ENCODE results near the gene NXPH4. TPM values are rescaled to one million over a fixed set of nuclear protein-coding genes. Genes with fewer than 3 reads are reported as not detected.

Gene NXPH4
- total RNA-seq, 1 donor from 2014 or later, result 82.8 TPM

DNA sequence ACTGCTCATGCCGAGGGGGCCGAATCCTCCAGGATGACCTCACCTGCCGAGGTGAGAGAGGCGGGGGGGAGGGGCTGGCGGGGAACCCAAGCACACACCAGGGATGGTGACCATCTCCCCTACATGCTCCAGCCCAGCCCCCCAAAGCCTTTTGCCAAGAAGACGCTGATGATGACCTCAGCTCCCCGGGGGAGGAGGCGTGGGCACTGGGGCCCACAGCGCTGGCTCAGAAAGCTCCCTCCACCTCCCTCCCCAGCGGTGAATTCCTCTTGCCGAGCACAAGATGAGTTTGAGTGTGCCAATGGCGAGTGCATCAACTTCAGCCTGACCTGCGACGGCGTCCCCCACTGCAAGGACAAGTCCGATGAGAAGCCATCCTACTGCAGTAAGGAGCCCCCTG is 23.7 kb upstream of the NXPH4 start:
- DNase-seq (ENCODE audit: low spot score), result no peak
- Mint-ChIP-seq H3K9me3 (ENCODE audit: low read depth) (no peaks in the 10 kb centered on the region), H3K4me3 (ENCODE audit: unreplicated experiment) (no peak overlapping the region), H3K36me3 (ENCODE audit: low read depth) (peaks cover 57% of the 10 kb centered on the region), H3K27ac (ENCODE audit: unreplicated experiment) (no peak overlapping the region), H3K4me1 (ENCODE audit: low read depth) (no peaks in the 10 kb centered on the region), H3K27me3 (ENCODE audit: low read depth) (no peaks in the 10 kb centered on the region)
- TF ChIP-seq, protein P1, sequence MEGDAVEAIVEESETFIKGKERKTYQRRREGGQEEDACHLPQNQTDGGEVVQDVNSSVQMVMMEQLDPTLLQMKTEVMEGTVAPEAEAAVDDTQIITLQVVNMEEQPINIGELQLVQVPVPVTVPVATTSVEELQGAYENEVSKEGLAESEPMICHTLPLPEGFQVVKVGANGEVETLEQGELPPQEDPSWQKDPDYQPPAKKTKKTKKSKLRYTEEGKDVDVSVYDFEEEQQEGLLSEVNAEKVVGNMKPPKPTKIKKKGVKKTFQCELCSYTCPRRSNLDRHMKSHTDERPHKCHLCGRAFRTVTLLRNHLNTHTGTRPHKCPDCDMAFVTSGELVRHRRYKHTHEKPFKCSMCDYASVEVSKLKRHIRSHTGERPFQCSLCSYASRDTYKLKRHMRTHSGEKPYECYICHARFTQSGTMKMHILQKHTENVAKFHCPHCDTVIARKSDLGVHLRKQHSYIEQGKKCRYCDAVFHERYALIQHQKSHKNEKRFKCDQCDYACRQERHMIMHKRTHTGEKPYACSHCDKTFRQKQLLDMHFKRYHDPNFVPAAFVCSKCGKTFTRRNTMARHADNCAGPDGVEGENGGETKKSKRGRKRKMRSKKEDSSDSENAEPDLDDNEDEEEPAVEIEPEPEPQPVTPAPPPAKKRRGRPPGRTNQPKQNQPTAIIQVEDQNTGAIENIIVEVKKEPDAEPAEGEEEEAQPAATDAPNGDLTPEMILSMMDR (IDR thresholded peaks at IDR 0.05), result no peak

DNA sequence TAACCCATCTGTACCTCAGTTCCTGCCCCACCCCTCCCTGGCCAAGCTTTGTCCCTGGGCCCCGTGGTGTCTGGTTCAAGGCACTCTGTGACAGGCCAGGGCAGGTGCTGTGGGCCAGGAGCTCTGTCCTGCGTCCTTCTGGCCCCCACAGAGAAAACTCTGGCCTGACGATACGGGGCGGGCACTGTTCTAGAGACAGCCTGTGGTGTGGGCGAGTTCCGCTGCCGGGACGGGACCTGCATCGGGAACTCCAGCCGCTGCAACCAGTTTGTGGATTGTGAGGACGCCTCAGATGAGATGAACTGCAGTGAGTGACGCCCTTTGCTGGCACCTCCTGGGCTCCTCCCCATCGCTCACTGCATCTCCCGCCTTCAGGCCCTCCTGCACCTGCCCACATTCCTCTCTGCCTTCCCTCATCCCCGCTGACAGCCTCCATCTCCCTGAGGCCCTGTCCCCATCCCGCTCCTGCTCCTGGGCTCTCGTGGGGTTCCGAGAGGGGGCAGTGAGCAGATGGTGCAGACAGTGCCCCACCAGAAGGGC is 22.8 kb upstream of the NXPH4 start:
- no peaks in the 10 kb centered on the region for H3K9me3 Mint-ChIP-seq (ENCODE audit: low read depth)
- H3K27me3 Mint-ChIP-seq (ENCODE audit: low read depth), result no peaks in the 10 kb centered on the region
- H3K27ac Mint-ChIP-seq (ENCODE audit: unreplicated experiment), result no peak overlapping the region
- no peaks in the 10 kb centered on the region for H3K4me1 Mint-ChIP-seq (ENCODE audit: low read depth)
- TF ChIP-seq, protein P1 (IDR thresholded peaks at IDR 0.05), result no peak
- no peak overlapping the region for H3K4me3 Mint-ChIP-seq (ENCODE audit: unreplicated experiment)
- H3K36me3 Mint-ChIP-seq (ENCODE audit: low read depth), result peaks cover 58% of the 10 kb centered on the region
- no peak for DNase-seq (ENCODE audit: low spot score)

DNA sequence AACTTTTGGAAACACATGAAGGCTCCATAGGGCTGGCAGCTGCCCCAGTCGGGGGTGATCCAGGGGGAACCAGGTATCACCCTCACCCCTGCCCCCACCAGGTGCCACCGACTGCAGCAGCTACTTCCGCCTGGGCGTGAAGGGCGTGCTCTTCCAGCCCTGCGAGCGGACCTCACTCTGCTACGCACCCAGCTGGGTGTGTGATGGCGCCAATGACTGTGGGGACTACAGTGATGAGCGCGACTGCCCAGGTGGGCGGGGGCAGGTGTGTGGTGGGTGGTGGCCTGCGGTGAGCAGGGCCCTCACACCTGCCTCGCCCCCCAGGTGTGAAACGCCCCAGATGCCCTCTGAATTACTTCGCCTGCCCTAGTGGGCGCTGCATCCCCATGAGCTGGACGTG is 22.3 kb upstream of the NXPH4 start:
- Mint-ChIP-seq H3K4me1 (ENCODE audit: low read depth) (no peaks in the 10 kb centered on the region), H3K9me3 (ENCODE audit: low read depth) (no peaks in the 10 kb centered on the region)

DNA sequence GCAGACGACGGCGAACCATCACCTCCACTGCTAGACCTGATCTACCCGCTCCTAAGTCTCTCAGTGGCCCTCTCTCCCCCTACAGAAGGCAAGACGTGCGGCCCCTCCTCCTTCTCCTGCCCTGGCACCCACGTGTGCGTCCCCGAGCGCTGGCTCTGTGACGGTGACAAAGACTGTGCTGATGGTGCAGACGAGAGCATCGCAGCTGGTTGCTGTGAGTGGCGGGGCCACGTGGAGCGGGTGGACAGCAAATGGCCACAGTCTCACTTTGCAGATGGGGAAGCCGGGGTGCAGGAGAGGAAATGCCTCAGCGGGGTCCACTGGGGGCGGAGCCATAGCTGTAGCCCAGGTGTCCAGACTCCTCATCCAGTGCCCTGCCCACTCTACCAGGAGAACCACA is 21.4 kb upstream of the NXPH4 start:
- H3K36me3 Mint-ChIP-seq (ENCODE audit: low read depth), result peaks cover 60% of the 10 kb centered on the region
- no peaks in the 10 kb centered on the region for H3K27me3 Mint-ChIP-seq (ENCODE audit: low read depth)
- no peak overlapping the region for H3K4me3 Mint-ChIP-seq (ENCODE audit: unreplicated experiment)
- H3K27ac Mint-ChIP-seq (ENCODE audit: unreplicated experiment), result no peak overlapping the region
- H3K9me3 Mint-ChIP-seq (ENCODE audit: low read depth), result no peaks in the 10 kb centered on the region
- TF ChIP-seq, protein P1 (IDR thresholded peaks at IDR 0.05), result no peak
- no peaks in the 10 kb centered on the region for H3K4me1 Mint-ChIP-seq (ENCODE audit: low read depth)
- no peak for DNase-seq (ENCODE audit: low spot score)

More for the DNA sequence above, 22.3 kb upstream of the NXPH4 start:
- peaks cover 58% of the 10 kb centered on the region for H3K36me3 Mint-ChIP-seq (ENCODE audit: low read depth)
- DNase-seq (ENCODE audit: low spot score), result no peak
- H3K27ac Mint-ChIP-seq (ENCODE audit: unreplicated experiment), result no peak overlapping the region
- TF ChIP-seq, protein P1 (IDR thresholded peaks at IDR 0.05), result no peak
- no peak overlapping the region for H3K4me3 Mint-ChIP-seq (ENCODE audit: unreplicated experiment)
- no peaks in the 10 kb centered on the region for H3K27me3 Mint-ChIP-seq (ENCODE audit: low read depth)

DNA sequence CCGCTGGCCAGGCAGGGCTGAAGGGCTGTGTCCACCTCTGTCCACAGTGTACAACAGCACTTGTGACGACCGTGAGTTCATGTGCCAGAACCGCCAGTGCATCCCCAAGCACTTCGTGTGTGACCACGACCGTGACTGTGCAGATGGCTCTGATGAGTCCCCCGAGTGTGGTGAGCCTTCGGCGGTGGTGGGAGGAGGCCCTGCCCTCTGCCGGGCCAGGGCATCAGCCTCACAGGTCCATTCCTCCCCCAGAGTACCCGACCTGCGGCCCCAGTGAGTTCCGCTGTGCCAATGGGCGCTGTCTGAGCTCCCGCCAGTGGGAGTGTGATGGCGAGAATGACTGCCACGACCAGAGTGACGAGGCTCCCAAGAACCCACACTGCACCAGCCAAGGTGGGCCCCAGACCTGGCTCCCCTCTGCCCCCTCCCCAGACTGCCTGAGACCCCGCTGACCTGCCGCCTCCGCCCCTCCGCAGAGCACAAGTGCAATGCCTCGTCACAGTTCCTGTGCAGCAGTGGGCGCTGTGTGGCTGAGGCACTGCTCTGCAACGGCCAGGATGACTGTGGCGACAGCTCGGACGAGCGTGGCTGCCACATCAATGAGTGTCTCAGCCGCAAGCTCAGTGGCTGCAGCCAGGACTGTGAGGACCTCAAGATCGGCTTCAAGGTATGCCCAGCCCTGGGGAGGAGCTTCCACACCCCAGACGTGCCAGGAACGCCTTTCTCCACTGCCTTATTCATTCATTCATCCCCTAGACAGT is 20.8 kb upstream of the NXPH4 start:
- no peak for DNase-seq (ENCODE audit: low spot score)
- Mint-ChIP-seq H3K9me3 (ENCODE audit: low read depth) (no peaks in the 10 kb centered on the region), H3K36me3 (ENCODE audit: low read depth) (peaks cover 61% of the 10 kb centered on the region), H3K4me3 (ENCODE audit: unreplicated experiment) (no peak overlapping the region), H3K4me1 (ENCODE audit: low read depth) (no peaks in the 10 kb centered on the region), H3K27ac (ENCODE audit: unreplicated experiment) (no peak overlapping the region), H3K27me3 (ENCODE audit: low read depth) (no peaks in the 10 kb centered on the region)
- TF ChIP-seq, protein P1 (IDR thresholded peaks at IDR 0.05), result no peak
